AG09319 (cell line): ENCODE data around the gene ACBD4.

Experiments used
- DNase-seq: peaks from one replicate; pipeline ENCODE4 v3.0.0-alpha.2; 2010; ENCODE audit warnings: low read depth; ENCODE audit errors: extremely low read depth
- CTCF ChIP-seq: IDR thresholded peaks from 2 replicates; pipeline ENCODE4 v1.5.1; 2011; ENCODE audit warnings: low read depth, mild to moderate bottlenecking, inconsistent platforms, low read length, moderate library complexity

The ACBD4 gene

GRCh38 chr17:45146890-45147580 lies 11.5 kb downstream of the ACBD4 start:
- TF ChIP-seq CTCF, result no peak
- DNase-seq, result no peak

GRCh38 chr17:45147581-45148182 lies 12.2 kb downstream of the ACBD4 start:
- TF ChIP-seq CTCF, result no peak

GRCh38 chr17:45148183-45149036 lies 12.9 kb downstream of the ACBD4 start, which contains the start of gene HEXIM1:
Gene HEXIM1 (plus strand): TSS chr17:45148475. CDS start chr17:45149191, 716 bp downstream.
- TF ChIP-seq CTCF, result no peak
- peak; percentile 100 for DNase-seq

More at GRCh38 chr17:45147581-45148182, 12.2 kb downstream of the ACBD4 start:
- DNase-seq, result peak; percentile 91

GRCh38 chr17:45149037-45149668 lies 13.7 kb downstream of the ACBD4 start:
- TF ChIP-seq CTCF, result peak; percentile 94
- DNase-seq, result no peak

GRCh38 chr17:45149669-45150664 lies 14.5 kb downstream of the ACBD4 start:
- DNase-seq, result no peak
- no peak for TF ChIP-seq CTCF
